22Rv1 (cell line): Measurements from ENCODE around the gene CEP128.

Source experiments
- ZFX ChIP-seq: fragments of 450-650 bp; IDR thresholded peaks from 2 replicates; pipeline ENCODE4 v1.6.1; 2017; ENCODE audit warnings: antibody characterized with exemption, borderline replicate concordance
- TF ChIP-seq, protein P1 (sequence below): fragments of 450-650 bp; IDR thresholded peaks from 2 replicates; pipeline ENCODE4 v1.5.1; 2017; ENCODE audit warnings: mild to moderate bottlenecking

DNA sequence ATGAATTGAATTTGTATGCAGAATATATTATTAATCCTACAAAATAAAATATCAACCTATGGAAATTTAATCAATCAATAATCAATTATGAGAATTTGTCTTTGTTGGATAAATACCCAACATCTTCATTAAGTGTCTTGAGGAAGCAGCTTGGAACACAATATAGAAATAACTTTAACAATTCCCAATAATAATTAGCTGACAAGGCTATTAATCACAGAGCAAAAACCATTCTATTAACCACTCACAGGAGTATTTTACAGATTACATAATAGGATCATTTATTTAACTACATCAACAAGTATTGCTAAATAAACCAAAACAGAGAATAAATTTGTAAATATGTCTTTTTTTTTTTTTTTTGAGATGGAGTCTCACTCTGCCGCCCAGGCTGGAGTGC lies 190.3 kb downstream of the CEP128 start:
- TF ChIP-seq, protein P1, sequence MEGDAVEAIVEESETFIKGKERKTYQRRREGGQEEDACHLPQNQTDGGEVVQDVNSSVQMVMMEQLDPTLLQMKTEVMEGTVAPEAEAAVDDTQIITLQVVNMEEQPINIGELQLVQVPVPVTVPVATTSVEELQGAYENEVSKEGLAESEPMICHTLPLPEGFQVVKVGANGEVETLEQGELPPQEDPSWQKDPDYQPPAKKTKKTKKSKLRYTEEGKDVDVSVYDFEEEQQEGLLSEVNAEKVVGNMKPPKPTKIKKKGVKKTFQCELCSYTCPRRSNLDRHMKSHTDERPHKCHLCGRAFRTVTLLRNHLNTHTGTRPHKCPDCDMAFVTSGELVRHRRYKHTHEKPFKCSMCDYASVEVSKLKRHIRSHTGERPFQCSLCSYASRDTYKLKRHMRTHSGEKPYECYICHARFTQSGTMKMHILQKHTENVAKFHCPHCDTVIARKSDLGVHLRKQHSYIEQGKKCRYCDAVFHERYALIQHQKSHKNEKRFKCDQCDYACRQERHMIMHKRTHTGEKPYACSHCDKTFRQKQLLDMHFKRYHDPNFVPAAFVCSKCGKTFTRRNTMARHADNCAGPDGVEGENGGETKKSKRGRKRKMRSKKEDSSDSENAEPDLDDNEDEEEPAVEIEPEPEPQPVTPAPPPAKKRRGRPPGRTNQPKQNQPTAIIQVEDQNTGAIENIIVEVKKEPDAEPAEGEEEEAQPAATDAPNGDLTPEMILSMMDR = no peak
- no peak for TF ChIP-seq ZFX
